EL (cell line): ENCODE measurements around the gene CACNA2D3.

Source experiments
- DNase-seq: peaks from one replicate; pipeline ENCODE4 v3.0.0-alpha.2; 2016

Gene CACNA2D3

DNA sequence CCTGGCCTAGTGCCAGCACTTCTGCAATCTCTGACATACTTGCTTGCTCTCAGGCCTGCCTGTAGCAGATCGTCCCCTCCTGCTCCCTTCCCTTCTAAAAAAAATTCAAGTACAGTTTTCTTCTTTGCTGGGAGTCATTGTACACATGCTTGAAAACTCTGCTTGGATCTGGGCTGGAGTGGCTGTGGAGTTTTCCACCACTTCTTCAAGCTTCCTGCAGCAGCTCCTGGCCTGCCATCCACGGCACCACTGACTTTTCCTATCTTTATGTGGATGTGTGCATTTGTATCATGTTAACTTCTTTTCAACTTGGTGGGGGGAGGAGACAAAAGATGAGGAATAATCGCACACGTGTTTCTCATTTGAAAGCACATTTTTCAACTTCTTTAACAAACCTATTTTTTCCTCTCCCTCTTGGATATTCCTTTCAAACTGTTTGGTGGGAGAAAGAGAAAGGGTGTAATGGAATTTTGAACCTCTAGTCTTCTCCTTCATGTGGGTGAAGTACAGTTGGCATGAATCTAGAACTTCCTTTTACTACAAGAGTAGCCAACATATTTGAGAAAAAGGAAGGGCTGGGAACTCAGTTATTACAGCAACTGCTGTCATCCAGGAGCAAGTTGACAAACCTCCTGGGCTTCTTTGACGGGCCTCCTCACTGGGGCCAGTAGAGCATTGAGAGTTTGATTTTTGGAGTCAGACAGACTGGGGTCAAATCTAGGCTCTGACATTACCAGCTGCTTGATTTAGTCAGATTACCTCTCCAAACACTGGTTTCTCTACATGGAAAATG, 866.7 kb downstream of the CACNA2D3 start:
- peak; percentile 78 for DNase-seq

GRCh38 chr3:54994111-54994513, 871.8 kb downstream of the CACNA2D3 start:
- DNase-seq = no peak

GRCh38 chr3:54999159-54999558, 876.8 kb downstream of the CACNA2D3 start:
- DNase-seq = peak; percentile 82

GRCh38 chr3:54999811-55000210, 877.5 kb downstream of the CACNA2D3 start:
- no peak for DNase-seq

DNA sequence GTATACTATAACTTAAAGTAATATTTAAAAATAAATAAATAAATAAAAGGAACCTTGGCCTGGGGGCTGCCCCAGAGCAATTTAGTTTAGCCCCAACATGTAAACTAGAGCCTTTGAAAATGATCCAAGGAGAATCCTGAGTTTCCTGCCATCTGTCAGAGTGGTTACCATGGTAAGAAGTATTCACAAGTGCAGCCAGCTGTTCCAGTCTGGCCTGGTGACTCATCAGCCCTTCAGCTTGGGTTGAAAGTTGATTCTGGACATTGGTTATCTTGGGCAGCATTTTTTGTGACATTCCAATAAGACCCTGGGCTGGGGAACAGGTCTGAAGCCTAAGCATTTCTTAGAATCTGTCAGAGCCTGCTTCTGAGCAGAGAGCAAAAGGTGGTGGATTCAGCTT, 878.2 kb downstream of the CACNA2D3 start:
- peak; percentile 87 for DNase-seq

DNA sequence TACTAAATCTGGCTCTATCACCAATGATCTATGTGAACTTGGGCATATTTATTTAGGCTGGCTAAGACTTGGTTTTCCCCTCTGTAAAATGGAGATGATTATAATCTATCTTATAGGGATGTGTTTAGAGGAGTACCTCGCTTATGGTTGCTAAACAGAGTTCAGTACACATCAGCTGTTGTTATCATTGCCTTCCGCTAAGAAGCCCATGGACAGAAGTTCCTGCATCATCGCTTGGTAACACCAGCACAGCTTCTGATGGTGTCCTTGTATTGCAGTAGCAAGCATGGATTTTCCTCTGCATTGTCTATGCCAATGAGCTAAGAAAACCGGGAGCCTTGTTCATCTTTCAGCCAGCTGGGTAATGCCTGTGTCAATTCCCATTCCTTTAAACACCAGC, 878.6 kb downstream of the CACNA2D3 start:
- DNase-seq = no peak

- DNase-seq = no peak
Measured at GRCh38 chr3:55002416-55002930, 880.1 kb downstream of the CACNA2D3 start.

DNA sequence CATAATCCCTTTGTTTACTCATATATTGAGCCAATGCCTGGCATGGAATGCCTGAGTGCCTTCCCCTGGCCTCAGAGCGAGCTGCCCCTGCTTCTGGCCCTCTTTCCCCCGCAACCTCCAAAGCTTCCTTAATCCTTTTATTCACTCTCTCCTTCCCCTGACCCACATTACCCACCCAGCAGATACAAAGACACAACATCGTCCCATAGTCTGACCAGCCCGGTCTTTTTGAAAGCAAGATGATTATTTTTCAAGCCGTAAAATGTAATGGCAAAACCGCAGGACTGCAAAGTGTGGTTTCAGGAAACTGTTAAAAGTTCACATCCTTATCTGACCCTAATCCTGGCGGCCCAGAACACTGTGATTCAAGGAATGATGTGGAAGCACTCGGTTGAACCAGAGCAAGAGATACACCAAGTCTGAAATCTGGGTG, 883.9 kb downstream of the CACNA2D3 start:
- no peak for DNase-seq

DNA sequence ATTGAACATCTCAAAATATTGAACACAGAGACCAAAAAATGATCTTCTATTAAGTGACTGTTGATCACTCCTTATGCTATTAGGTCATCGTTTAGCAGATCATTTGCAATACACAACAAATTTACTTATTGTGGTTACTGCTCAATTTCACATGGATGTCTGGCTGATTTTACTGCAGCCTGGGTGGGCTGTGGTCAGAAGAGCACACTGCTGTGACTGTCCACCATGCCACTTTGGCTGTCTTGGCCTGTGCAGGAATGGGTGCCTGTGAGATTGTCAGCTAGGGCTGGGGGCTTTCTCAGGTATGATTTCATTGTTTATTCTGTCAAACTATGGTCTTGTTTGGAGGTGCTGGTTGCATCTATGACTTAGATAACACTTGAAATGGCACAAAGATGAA, 885.6 kb downstream of the CACNA2D3 start:
- no peak for DNase-seq

DNA sequence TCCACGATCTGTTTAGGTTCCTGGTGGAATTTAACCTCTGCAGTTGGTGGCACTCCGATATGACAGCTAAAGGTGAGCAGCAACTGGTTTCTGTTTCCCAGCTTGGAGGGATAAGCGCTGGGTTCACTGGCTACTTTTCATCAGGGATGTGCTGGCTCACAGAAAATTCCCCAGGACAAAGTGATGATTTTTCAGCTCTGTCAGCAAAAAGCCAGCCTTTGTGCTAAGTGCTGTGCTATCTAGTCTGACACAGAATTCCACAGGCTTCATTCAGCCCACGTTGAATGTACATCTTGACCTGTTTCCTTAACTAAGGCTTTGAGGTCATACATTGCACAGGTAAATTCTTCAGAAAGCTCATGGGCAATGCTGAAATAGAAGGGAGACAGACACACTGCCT, 887.0 kb downstream of the CACNA2D3 start:
- no peak for DNase-seq

DNA sequence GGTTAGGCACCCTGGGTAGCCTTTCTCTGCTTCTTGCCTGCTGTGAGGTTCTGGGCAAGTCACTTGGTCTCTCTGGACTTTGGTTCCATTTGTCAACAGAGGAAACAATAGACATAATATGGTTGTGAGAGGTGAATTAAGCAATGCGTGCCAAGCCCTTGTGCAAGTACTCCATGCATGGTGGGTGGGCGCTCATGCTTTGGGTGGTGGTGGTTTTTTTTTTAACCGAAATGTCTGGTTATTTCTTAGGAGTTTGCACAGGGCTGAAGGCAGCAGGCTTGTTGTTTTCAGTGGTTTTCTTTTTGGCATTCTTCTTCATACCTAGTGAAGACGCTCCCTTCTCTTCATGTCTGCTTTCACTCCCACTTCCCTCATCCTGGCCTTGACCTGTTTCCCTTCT, 889.7 kb downstream of the CACNA2D3 start:
- no peak for DNase-seq

GRCh38 chr3:55013145-55013925, 891.0 kb downstream of the CACNA2D3 start:
- DNase-seq = no peak

GRCh38 chr3:55014081-55014480, 891.7 kb downstream of the CACNA2D3 start:
- DNase-seq = no peak

- no peak for DNase-seq
Measured at GRCh38 chr3:55014906-55015305, 892.6 kb downstream of the CACNA2D3 start.

GRCh38 chr3:55017876-55018275, 895.5 kb downstream of the CACNA2D3 start:
- no peak for DNase-seq

DNA sequence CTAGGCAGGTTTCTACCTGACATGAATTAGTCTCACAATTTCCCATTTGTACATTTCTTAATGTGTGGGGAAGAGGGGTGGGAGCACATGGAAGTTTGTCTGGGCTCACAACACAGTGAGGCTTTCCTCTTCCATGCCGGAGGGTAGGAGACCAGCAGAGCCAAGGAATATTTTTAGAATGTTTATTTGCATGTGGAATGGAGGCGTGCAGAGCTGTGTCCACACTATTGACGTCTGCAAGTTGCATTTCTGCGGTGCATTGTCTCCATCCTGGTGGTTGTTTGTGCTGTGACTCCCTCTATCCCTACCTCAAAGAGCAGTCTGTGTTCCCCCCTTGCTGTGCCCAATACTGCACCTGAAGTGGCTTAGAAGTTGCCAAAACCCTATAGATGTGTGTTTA, 908.6 kb downstream of the CACNA2D3 start:
- no peak for DNase-seq

GRCh38 chr3:55036883-55037577, 914.7 kb downstream of the CACNA2D3 start:
- no peak for DNase-seq

- DNase-seq = peak; percentile 4
Measured at GRCh38 chr3:55042591-55042990, 920.2 kb downstream of the CACNA2D3 start.

GRCh38 chr3:55044486-55044885, 922.1 kb downstream of the CACNA2D3 start:
- DNase-seq = no peak

DNA sequence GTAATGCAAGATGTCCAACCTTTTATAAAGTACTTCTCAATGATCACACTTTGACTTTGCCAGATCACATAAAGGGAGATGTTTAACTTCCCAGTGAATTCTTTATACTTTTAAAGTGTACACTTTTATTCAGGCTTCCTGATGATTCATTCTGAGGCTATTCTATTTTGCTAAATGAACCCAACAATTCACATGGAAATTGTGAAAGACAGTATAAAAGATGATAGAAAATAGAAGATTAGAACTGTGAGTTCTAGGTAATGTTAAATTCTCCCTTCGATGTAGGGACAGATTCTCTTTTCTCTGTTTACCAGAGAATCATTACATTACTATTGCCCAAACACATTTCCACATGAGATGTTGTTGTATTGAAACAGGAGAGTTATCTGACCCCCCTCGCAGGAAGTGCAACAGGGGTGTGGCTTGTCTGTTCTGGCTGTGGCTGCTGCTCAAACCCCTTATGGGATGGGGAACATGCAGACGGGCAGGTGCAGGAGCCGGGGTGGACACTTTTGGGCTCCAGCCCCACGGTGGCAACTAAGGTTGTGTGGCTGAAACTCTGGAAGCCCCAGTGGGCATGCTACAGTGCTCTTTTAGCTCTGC, 936.8 kb downstream of the CACNA2D3 start:
- peak; percentile 14 for DNase-seq

GRCh38 chr3:55060896-55061719, 938.8 kb downstream of the CACNA2D3 start:
- DNase-seq = no peak

- DNase-seq = no peak
Measured at GRCh38 chr3:55061720-55062034, 939.3 kb downstream of the CACNA2D3 start.
